NB4 (cell line): ENCODE results near the gene CAVIN1.

ENCODE experiments used
- DNase-seq: peaks from one replicate; pipeline ENCODE4 v3.0.0; 2010; ENCODE audit warnings: low read depth
- H3K4me3 ChIP-seq: one replicate; pipeline ENCODE4 v1.5.1; 2011; ENCODE audit warnings: mild to moderate bottlenecking, low read depth, low read length, moderate library complexity
- MAX ChIP-seq: IDR thresholded peaks from 2 replicates; pipeline ENCODE4 v1.6.1; 2011; ENCODE audit warnings: low read depth, low read length
- MYC ChIP-seq: IDR thresholded peaks from 2 replicates; pipeline ENCODE4 v1.6.1; 2011; ENCODE audit warnings: low read depth, low read length
- POLR2A ChIP-seq: IDR thresholded peaks from 2 replicates; pipeline ENCODE4 v1.6.1; 2011; ENCODE audit warnings: mild to moderate bottlenecking; ENCODE audit not compliant: insufficient read length; ENCODE audit errors: extremely low read depth
- TF ChIP-seq, protein P1 (sequence below): IDR thresholded peaks from one replicate; pipeline ENCODE4 v1.5.1; 2012; ENCODE audit warnings: low read depth, low read length

Gene CAVIN1

GRCh38 chr17:42407289-42407836 lies 15.7 kb downstream of the CAVIN1 start:
- H3K4me3 ChIP-seq, result no peak overlapping the region
- peak; percentile 56 for DNase-seq
- peak; percentile 29; the same call in 1 of the 2 replicates for TF ChIP-seq MYC
- TF ChIP-seq, protein P1, sequence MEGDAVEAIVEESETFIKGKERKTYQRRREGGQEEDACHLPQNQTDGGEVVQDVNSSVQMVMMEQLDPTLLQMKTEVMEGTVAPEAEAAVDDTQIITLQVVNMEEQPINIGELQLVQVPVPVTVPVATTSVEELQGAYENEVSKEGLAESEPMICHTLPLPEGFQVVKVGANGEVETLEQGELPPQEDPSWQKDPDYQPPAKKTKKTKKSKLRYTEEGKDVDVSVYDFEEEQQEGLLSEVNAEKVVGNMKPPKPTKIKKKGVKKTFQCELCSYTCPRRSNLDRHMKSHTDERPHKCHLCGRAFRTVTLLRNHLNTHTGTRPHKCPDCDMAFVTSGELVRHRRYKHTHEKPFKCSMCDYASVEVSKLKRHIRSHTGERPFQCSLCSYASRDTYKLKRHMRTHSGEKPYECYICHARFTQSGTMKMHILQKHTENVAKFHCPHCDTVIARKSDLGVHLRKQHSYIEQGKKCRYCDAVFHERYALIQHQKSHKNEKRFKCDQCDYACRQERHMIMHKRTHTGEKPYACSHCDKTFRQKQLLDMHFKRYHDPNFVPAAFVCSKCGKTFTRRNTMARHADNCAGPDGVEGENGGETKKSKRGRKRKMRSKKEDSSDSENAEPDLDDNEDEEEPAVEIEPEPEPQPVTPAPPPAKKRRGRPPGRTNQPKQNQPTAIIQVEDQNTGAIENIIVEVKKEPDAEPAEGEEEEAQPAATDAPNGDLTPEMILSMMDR, result no peak

- no peak overlapping the region for H3K4me3 ChIP-seq
- TF ChIP-seq POLR2A (no peak), MAX (no peak), MYC (no peak)
- TF ChIP-seq, protein P1, result no peak
- DNase-seq, result peak; percentile 50
Measured at GRCh38 chr17:42406615-42407288, 16.3 kb downstream of the CAVIN1 start.

- H3K4me3 ChIP-seq, result no peak overlapping the region
- peak; percentile 88 for DNase-seq
- TF ChIP-seq MAX (no peak), MYC (0 out of 2 replicates have a peak, but pooled peaks have one; percentile 18)
- TF ChIP-seq, protein P1, result peak; percentile 87
Measured at GRCh38 chr17:42405963-42406495, 17.0 kb downstream of the CAVIN1 start.

DNA sequence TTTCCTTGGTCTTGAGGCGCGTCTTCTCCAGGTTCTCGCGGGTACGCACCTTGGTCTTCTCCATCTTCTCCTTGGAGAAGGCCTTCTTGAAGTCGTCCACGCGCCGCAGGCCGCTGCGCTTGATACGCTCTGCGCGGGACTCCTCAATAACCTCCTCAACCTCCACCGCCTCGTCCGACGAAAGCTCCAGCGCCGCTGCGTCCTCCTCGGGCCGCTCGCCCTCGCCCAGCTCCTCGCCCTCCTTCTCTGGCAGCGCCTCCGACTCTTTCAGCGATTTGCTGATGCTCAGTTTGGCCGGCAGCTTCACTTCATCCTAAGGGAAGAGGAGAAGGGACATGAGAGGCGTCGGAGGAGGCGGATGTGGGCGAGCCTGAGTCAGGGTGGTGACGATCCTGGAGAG lies 18.0 kb downstream of the CAVIN1 start:
- no peak overlapping the region for H3K4me3 ChIP-seq
- TF ChIP-seq MAX (no peak), POLR2A (no peak), MYC (no peak)
- TF ChIP-seq, protein P1, result no peak
- DNase-seq, result no peak

DNA sequence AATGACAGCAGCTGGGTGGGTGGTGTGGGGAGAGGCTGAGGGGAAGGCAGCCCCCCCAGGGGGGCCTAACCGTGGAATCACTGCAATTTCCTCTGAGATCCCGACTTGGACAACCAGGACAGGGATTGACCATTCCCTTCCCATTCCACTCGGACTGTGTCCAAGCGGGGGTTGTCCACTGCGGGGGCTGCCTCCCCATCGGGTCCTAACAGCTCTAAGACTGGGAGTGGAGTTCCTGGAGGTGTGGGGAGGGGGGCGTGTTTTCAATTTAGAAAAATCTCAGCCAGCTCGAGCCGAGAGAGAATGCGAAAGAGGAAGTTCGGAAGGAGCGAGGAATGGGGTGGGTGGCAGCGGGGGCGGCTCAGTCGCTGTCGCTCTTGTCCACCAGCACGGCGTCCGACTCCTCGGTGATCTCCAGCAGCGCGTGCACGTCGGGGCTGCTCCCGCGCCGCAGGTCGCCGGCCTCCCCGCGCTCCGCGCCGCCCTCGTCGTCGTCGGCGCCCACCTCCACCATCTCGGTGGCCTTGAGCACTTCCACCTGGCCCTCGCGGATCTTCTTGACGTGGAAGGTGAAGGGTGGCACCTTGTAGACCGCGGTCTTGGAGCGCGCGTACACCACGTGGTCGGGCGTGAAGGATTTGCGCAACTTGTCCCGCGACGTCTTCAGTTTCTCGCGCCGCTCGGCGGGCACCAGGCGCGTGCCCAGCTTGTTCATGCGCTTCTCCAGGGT lies 18.6 kb downstream of the CAVIN1 start:
- H3K4me3 ChIP-seq, result no peak overlapping the region
- DNase-seq, result peak; percentile 63
- TF ChIP-seq MAX (no peak), MYC (no peak), POLR2A (no peak)
- TF ChIP-seq, protein P1, result no peak
